ENCODE results near the gene PHF20. TPM values are rescaled to one million over a fixed set of nuclear protein-coding genes. Genes with fewer than 3 reads are reported as not detected.
"Not testable (repeated sequence)": the region's sequence is repeated elsewhere in the genome, so short reads cannot be mapped to it uniquely, and the experiment has no call there.

PHF20 gene
- total RNA-seq, 1 donor from 2014 or later = 109 TPM

GRCh38 chr20:35871259-35871771, 99.5 kb downstream of the PHF20 start:
- no peak for TF ChIP-seq CTCF (IDR thresholded peaks at IDR 0.05)
- H3K36me3 ChIP-seq = no peaks in the 10 kb centered on the region
- peak overlapping the region; percentile 45 to 77 for H3K27ac ChIP-seq
- H3K27me3 ChIP-seq = no peaks in the 10 kb centered on the region
- intact Hi-C loops (cut with DNase I) = loop anchor here (1.0 kb wide), 1 partner anchor 12 kb away; no protein-coding TSS in a partner anchor
- no peaks in the 10 kb centered on the region for H3K9me3 ChIP-seq
- peaks cover 0 to 9% of the 10 kb centered on the region in 2 donors for H3K4me1 ChIP-seq
- no peak for DNase-seq (ENCODE audit: low spot score in 2 of 2)
- H3K4me3 ChIP-seq = peak overlapping the region; percentile 18 to 40

- no peak for TF ChIP-seq CTCF (IDR thresholded peaks at IDR 0.05)
- H3K4me1 ChIP-seq = peaks cover 0 to 2% of the 10 kb centered on the region in 2 donors
- no peaks in the 10 kb centered on the region for H3K9me3 ChIP-seq
- no peaks in the 10 kb centered on the region for H3K36me3 ChIP-seq
- no peaks in the 10 kb centered on the region for H3K27me3 ChIP-seq
- intact Hi-C loops (cut with DNase I) = no loop called here
- no peak overlapping the region for H3K27ac ChIP-seq
- no peak for DNase-seq (ENCODE audit: low spot score in 2 of 2)
- H3K4me3 ChIP-seq = no peak overlapping the region
Measured at GRCh38 chr20:35876033-35876320, 104.2 kb downstream of the PHF20 start.

GRCh38 chr20:35877611-35878010, 105.8 kb downstream of the PHF20 start:
- Histone ChIP-seq H3K27me3 (no peaks in the 10 kb centered on the region), H3K36me3 (no peaks in the 10 kb centered on the region), H3K4me1 (no peaks in the 10 kb centered on the region), H3K9me3 (no peaks in the 10 kb centered on the region), H3K27ac (no peak overlapping the region), H3K4me3 (no peak overlapping the region)
- TF ChIP-seq CTCF (IDR thresholded peaks at IDR 0.05) = no peak
- DNase-seq (ENCODE audit: low spot score in 2 of 2) = no peak
- intact Hi-C loops (cut with DNase I) = no loop called here

- Histone ChIP-seq H3K4me3 (no peak overlapping the region), H3K9me3 (no peaks in the 10 kb centered on the region), H3K4me1 (peaks cover 0 to 3% of the 10 kb centered on the region in 2 donors), H3K36me3 (no peaks in the 10 kb centered on the region), H3K27me3 (no peaks in the 10 kb centered on the region), H3K27ac (no peak overlapping the region)
- intact Hi-C loops (cut with DNase I) = no loop called here
- no peak for TF ChIP-seq CTCF (IDR thresholded peaks at IDR 0.05)
- DNase-seq (ENCODE audit: low spot score in 2 of 2) = no peak
Measured at GRCh38 chr20:35878113-35878625, 106.4 kb downstream of the PHF20 start.

- H3K9me3 ChIP-seq = no peaks in the 10 kb centered on the region
- no peak for DNase-seq (ENCODE audit: low spot score in 2 of 2)
- no peaks in the 10 kb centered on the region for H3K36me3 ChIP-seq
- no peak overlapping the region for H3K4me3 ChIP-seq
- H3K4me1 ChIP-seq = peaks cover 0 to 7% of the 10 kb centered on the region in 2 donors
- intact Hi-C loops (cut with DNase I) = loop anchor here (2.0 kb wide), 1 partner anchor 31 kb away; no protein-coding TSS in a partner anchor
- no peak for TF ChIP-seq CTCF (IDR thresholded peaks at IDR 0.05)
- peak overlapping the region in 1 of 2 donors; percentile 17 for H3K27ac ChIP-seq
- H3K27me3 ChIP-seq = no peaks in the 10 kb centered on the region
Measured at GRCh38 chr20:35881676-35882075, 109.9 kb downstream of the PHF20 start.

- not testable (repeated sequence) for H3K27me3 ChIP-seq; H3K4me1 ChIP-seq; H3K4me3 ChIP-seq; H3K9me3 ChIP-seq; DNase-seq (ENCODE audit: low spot score in 2 of 2); H3K36me3 ChIP-seq
- peak overlapping the region; percentile 89 to 97 for H3K27ac ChIP-seq
- intact Hi-C loops (cut with DNase I) = loop anchor here (1.0 to 2.0 kb wide), 2 partner anchors 11 to 32 kb away; no protein-coding TSS in a partner anchor
Measured at GRCh38 chr20:35882427-35883161, 110.8 kb downstream of the PHF20 start.
